K562 (cell line): Measurements from ENCODE around the gene PFN3. TPM values are rescaled to one million over a fixed set of nuclear protein-coding genes. Genes with fewer than 3 reads are reported as not detected.
A peak's percentile ranks its signal among the peaks of the same experiment; 100 is the strongest.

Experiments
- BHLHE40 ChIP-seq: IDR thresholded peaks from 2 replicates; pipeline ENCODE4 v1.6.1; 2011; ENCODE audit warnings: low read length, improper control_type of control experiment
- CREB1 ChIP-seq, 2 experiments: sonication (generic) in 1 of 2; formaldehyde crosslinking in 1 of 2; IDR thresholded peaks; 2 replicates each; pipeline versions ENCODE4 v1.6.1 to v1.8.0; 2012 to 2022; ENCODE audit warnings: inconsistent platforms in 1 of 2, mild to moderate bottlenecking in 1 of 2, missing genetic modification reagents in 1 of 2, moderate library complexity in 1 of 2
- CREM ChIP-seq: IDR thresholded peaks from 2 replicates; pipeline ENCODE4 v1.6.1; 2014; ENCODE audit warnings: antibody characterized with exemption, low read depth
- E2F6 ChIP-seq, 2 experiments: IDR thresholded peaks; 2 replicates each; pipeline ENCODE4 v1.6.1; 2011; ENCODE audit warnings: borderline replicate concordance in 1 of 2, control low read depth in 1 of 2, low read depth in 1 of 2, low read length in 1 of 2, mild to moderate bottlenecking in 1 of 2, mixed read lengths in 1 of 2, moderate library complexity in 1 of 2; ENCODE audit not compliant: insufficient read depth in 1 of 2, insufficient read length in 1 of 2, poor library complexity in 1 of 2, severe bottlenecking in 1 of 2; ENCODE audit errors: extremely low read depth in 1 of 2
- FIP1L1 ChIP-seq: fragments of 200-400 bp; formaldehyde crosslinking; IDR thresholded peaks from 2 replicates; pipeline ENCODE4 v1.6.1; 2018; ENCODE audit warnings: mild to moderate bottlenecking, low read depth, low read length; ENCODE audit not compliant: poor library complexity, severe bottlenecking
- JUND ChIP-seq, 2 experiments: IDR thresholded peaks; 2 replicates in 1 of 2; 3 replicates in 1 of 2; pipeline ENCODE4 v1.6.1; 2011; ENCODE audit warnings: borderline replicate concordance in 2 of 2, low read depth in 2 of 2, low read length in 2 of 2, improper control_type of control experiment in 1 of 2, missing biosample characterization in 1 of 2, missing genetic modification characterization in 1 of 2, missing genetic modification reagents in 1 of 2
- KDM1A ChIP-seq, 2 experiments: fragments of 450-650 bp; IDR thresholded peaks; 2 replicates each; pipeline ENCODE4 v1.6.1; 2016; ENCODE audit warnings: mild to moderate bottlenecking in 2 of 2
- KLF16 ChIP-seq: IDR thresholded peaks from 2 replicates; pipeline ENCODE4 v1.6.1; 2016; ENCODE audit warnings: antibody characterized with exemption
- L3MBTL2 ChIP-seq: fragments of 450-650 bp; IDR thresholded peaks from 2 replicates; pipeline ENCODE4 v1.6.1; 2016; ENCODE audit warnings: mild to moderate bottlenecking, moderate library complexity
- SMAD2 ChIP-seq: fragments of 150-350 bp; IDR thresholded peaks from 2 replicates; pipeline ENCODE4 v1.6.1; 2014; ENCODE audit warnings: low read depth, mild to moderate bottlenecking, low read length
- ZNF24 ChIP-seq: fragments of 450-650 bp; IDR thresholded peaks from 2 replicates; pipeline ENCODE4 v1.6.1; 2016
- polyA plus RNA-seq, 8 experiments: library from polyadenylated mRNA; depleted of rRNA in 4 of 8; stranded (reverse) in 5 of 8; unstranded in 3 of 8; fragments of >200 nt; fragmentation: Nextera tagmentation in 2 of 8; fragmentation: Illumina TruSeq in 1 of 8; extraction: Ambion mirVana in 2 of 8; extraction: Trizol in 1 of 8; gene quantifications; 2 replicates each; pipeline versions ENCODE4 v1.2.1 to v1.2.3, GENCODE V29; 2011 to 2014; ENCODE audit warnings: inconsistent platforms in 1 of 8, missing spikeins in 1 of 8
- total RNA-seq, 7 experiments: library from RNA; depleted of rRNA in 6 of 7; stranded (reverse); fragments of >200 nt in 6 of 7; fragmentation: Illumina TruSeq in 2 of 7; extraction: Trizol in 2 of 7; gene quantifications; 2 replicates each; pipeline versions ENCODE4 v1.2.1 to v1.2.3, GENCODE V29; 2011 to 2021; ENCODE audit warnings: low replicate concordance in 1 of 7
- TF ChIP-seq, protein P1 (sequence below): sonication (generic); formaldehyde crosslinking; IDR thresholded peaks from 2 replicates; pipeline ENCODE4 v1.8.0; 2023; ENCODE audit warnings: mild to moderate bottlenecking, missing genetic modification reagents
- TF ChIP-seq, protein P2 (sequence below): fragments of 450-650 bp; IDR thresholded peaks from 2 replicates; pipeline ENCODE4 v1.6.1; 2016; ENCODE audit warnings: low read depth, mild to moderate bottlenecking, moderate library complexity
- TF ChIP-seq, protein P3 (sequence below): fragments of 250-450 bp; sonication (Bioruptor Pico); IDR thresholded peaks from 2 replicates; pipeline ENCODE4 v1.5.0; 2020; ENCODE audit warnings: mild to moderate bottlenecking
- TF ChIP-seq, protein P4 (sequence below): fragments of 450-650 bp; IDR thresholded peaks from 2 replicates; pipeline ENCODE4 v1.6.1; 2017; ENCODE audit warnings: antibody characterized with exemption, mild to moderate bottlenecking

PFN3 gene
- total and polyA plus RNA-seq, 9 of the 15 experiments (the other 6 are each of a cell fraction or from before 2014, with no cell fraction given) = not detected

DNA sequence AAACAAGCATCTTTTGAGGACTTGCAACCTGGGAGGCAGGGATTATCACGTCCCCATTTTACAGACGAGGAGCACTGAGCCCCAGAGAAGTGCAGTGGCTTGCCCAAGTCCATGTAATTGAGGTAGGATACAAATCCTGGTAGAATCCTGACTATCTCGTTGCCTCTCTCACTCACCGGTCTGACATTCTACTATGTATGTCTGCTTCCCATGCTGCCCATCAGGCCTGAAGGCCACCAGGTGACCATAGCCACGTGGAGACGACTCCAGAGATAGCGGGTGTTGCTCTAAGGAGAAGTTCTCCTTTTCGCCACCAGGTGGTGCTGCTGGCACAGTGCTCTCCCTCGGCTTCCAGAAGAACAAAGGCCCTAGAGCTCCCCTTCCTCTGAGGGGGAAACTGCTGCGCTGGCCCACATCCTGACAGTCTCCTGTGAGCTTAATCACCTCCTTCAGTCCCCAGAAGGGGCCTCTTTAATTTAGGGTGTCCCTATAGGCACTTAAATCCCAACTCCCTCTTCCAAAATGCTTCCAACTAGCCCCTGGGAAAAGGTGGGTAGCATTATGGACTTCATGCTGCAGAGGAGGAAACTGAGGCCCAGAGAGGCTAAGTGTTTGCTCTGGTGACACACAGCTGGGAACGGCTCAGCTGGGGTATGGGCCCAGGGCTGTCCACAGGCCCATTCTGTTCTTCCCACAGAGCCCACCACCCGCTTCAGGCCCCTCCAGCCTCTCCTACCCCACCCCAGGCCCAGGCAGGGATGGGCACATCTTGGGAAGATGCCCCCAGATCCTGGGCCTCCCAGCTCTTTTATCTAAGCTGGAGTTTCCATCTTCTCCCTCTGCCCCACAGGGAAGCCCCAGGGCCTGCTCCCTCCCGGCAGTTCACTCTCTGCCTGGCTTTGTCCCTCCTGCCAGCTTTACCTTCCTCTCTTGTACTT, 9.8 kb downstream of the PFN3 start (continued):
- TF ChIP-seq E2F6 (IDR thresholded peaks at IDR 0.05; ENCODE audit: borderline replicate concordance in 1 of 2, extremely low read depth in 1 of 2, insufficient read depth in 1 of 2, insufficient read length in 1 of 2, low read depth in 1 of 2, low read length in 1 of 2, poor library complexity in 1 of 2, severe bottlenecking in 1 of 2) (peak; percentile 61 to 68), BHLHE40 (peak; percentile 23; the same call in 1 of the 2 replicates), KLF16 (peak; percentile 68), CREB1 (IDR thresholded peaks at IDR 0.05) (no peak), CREB1 (CRISPR knock-in tag; IDR thresholded peaks at IDR 0.05) (peak; percentile 55; the same call in 1 of the 2 replicates), KDM1A (IDR thresholded peaks at IDR 0.05) (peak; percentile 38 to 82; a peak in 3 of 4 replicates), SMAD2 (no peak), JUND (IDR thresholded peaks at IDR 0.05; ENCODE audit: borderline replicate concordance, low read depth, low read length) (0 out of 2 replicates have a peak, but pooled peaks have one; percentile 22), JUND (tag; IDR thresholded peaks at IDR 0.05; ENCODE audit: borderline replicate concordance, low read depth, low read length) (no peak), L3MBTL2 (peak; percentile 93), CREM (0 out of 2 replicates have a peak, but pooled peaks have one; percentile 5), ZNF24 (0 out of 2 replicates have a peak, but pooled peaks have one; percentile 9), FIP1L1 (no peak)
- TF ChIP-seq, protein P1, sequence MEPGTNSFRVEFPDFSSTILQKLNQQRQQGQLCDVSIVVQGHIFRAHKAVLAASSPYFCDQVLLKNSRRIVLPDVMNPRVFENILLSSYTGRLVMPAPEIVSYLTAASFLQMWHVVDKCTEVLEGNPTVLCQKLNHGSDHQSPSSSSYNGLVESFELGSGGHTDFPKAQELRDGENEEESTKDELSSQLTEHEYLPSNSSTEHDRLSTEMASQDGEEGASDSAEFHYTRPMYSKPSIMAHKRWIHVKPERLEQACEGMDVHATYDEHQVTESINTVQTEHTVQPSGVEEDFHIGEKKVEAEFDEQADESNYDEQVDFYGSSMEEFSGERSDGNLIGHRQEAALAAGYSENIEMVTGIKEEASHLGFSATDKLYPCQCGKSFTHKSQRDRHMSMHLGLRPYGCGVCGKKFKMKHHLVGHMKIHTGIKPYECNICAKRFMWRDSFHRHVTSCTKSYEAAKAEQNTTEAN (CRISPR knock-in tag) = no peak
- TF ChIP-seq, protein P2, sequence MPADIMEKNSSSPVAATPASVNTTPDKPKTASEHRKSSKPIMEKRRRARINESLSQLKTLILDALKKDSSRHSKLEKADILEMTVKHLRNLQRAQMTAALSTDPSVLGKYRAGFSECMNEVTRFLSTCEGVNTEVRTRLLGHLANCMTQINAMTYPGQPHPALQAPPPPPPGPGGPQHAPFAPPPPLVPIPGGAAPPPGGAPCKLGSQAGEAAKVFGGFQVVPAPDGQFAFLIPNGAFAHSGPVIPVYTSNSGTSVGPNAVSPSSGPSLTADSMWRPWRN = no peak
- TF ChIP-seq, protein P3, sequence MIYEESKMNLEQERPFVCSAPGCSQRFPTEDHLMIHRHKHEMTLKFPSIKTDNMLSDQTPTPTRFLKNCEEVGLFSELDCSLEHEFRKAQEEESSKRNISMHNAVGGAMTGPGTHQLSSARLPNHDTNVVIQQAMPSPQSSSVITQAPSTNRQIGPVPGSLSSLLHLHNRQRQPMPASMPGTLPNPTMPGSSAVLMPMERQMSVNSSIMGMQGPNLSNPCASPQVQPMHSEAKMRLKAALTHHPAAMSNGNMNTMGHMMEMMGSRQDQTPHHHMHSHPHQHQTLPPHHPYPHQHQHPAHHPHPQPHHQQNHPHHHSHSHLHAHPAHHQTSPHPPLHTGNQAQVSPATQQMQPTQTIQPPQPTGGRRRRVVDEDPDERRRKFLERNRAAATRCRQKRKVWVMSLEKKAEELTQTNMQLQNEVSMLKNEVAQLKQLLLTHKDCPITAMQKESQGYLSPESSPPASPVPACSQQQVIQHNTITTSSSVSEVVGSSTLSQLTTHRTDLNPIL (CRISPR knock-in tag) = no peak
- TF ChIP-seq, protein P4, sequence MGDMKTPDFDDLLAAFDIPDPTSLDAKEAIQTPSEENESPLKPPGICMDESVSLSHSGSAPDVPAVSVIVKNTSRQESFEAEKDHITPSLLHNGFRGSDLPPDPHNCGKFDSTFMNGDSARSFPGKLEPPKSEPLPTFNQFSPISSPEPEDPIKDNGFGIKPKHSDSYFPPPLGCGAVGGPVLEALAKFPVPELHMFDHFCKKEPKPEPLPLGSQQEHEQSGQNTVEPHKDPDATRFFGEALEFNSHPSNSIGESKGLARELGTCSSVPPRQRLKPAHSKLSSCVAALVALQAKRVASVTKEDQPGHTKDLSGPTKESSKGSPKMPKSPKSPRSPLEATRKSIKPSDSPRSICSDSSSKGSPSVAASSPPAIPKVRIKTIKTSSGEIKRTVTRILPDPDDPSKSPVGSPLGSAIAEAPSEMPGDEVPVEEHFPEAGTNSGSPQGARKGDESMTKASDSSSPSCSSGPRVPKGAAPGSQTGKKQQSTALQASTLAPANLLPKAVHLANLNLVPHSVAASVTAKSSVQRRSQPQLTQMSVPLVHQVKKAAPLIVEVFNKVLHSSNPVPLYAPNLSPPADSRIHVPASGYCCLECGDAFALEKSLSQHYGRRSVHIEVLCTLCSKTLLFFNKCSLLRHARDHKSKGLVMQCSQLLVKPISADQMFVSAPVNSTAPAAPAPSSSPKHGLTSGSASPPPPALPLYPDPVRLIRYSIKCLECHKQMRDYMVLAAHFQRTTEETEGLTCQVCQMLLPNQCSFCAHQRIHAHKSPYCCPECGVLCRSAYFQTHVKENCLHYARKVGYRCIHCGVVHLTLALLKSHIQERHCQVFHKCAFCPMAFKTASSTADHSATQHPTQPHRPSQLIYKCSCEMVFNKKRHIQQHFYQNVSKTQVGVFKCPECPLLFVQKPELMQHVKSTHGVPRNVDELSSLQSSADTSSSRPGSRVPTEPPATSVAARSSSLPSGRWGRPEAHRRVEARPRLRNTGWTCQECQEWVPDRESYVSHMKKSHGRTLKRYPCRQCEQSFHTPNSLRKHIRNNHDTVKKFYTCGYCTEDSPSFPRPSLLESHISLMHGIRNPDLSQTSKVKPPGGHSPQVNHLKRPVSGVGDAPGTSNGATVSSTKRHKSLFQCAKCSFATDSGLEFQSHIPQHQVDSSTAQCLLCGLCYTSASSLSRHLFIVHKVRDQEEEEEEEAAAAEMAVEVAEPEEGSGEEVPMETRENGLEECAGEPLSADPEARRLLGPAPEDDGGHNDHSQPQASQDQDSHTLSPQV = peak; percentile 58; the same call in 1 of the 2 replicates
